ENCODE results near the gene SLC8A1.

The SLC8A1 gene

GRCh38 chr2:40220177-40220925, 231.5 kb downstream of the SLC8A1 start:
- no peak for DNase-seq

DNA sequence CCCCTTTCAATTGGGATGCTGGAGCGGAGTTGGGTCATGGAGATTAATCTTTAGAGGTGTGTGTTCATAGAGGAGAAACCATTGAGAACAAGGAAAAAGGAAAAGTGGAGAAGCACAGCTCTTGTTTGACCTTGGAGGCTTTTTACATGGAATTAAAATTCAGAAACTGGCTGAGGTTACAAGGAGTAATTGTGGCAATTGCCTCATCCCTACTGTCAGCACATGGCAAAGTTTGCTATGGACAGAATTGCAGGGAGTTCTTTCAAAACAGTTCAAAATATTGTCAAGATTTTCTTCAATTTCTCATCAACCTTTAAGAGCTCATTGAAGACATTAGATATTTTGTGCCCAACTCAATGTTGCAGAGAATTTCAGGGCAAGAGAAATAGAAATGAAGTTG, 232.7 kb downstream of the SLC8A1 start:
- no peak for DNase-seq

DNA sequence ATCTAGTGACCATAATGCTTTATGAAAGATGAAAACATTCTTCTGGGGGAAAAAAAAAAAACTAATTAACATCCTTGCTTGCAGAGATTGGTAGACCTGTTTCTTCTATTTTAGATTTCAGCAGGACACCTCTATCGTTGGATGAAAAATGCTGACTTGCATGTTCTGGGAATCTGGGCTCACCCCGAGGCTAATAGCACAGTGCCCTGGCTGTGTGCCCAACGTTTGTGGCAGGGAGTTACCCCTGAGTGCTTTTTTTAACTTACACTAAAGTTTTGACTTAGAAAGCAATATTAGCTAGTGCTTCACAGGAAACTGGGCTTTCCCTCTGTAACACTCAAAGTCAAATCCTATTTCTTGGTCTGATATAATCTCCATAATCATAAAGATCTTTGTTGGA, 233.2 kb downstream of the SLC8A1 start:
- no peak for DNase-seq

- DNase-seq, result no peak
Observed at GRCh38 chr2:40213619-40214018, 238.3 kb downstream of the SLC8A1 start.

DNA sequence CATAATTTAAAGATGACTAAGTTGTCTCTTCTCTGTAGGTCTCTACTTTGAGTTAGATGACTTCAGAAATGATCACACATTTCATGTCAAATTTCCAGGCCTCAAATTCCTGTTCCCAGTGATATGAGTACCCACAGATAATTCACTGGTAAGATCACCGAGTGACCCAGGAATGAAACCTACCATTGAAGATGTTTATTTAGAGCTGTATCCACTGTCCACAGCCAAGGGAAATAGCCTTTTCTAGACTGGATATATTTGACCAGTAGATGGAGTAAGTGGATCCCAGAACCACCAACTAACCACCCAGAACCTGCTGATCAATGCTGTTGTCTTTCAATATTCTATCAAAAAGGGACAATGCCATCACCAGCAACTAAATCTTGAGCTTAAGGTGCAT, 238.8 kb downstream of the SLC8A1 start:
- no peak for DNase-seq

DNA sequence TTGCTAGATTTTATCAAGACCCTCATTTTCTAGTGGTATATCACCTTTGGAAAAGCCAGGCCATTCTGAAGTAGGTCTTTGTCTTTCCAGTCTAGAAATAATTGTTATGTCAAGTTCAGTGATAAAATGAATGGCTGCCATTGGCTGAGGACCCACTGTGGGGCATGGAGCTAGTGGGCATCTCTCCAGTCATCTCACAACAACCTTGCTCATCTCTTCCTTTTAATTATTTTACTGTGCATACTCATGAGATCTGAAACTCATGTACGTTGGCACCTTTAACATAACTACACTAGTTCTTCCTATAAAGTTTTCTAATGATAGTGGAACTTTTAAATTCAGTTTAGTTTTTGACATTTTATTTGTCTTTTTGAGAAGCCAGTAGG, 240.9 kb downstream of the SLC8A1 start:
- no peak for DNase-seq

DNA sequence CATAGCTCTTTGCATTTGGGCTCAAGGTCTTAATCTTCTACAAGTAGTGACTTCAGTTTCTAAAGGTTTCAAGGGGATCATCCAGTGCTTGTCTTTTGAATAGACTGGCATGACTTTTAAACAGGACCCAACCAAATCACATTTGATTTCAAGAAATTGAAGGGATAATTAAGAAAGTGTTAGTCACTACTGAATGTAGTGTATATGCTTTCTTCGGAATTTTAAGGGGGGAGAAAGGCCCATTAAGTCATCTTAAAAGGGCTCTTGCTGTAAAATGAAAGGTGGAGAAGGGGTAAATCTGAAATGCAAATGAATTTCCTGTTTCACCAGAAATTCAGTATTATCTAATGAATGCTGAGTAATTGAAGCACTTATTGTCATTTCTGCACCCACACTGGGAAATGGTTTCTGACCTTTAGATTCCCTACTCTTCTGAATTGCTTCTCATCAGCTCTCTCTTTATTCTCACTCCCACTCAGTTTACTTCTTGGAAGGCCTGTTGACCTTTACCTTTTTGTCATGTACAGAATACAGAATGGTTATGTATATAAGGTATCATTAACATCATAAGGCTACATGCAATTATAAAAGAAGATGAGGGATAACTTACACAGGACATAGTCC, 241.4 kb downstream of the SLC8A1 start:
- DNase-seq, result no peak

DNA sequence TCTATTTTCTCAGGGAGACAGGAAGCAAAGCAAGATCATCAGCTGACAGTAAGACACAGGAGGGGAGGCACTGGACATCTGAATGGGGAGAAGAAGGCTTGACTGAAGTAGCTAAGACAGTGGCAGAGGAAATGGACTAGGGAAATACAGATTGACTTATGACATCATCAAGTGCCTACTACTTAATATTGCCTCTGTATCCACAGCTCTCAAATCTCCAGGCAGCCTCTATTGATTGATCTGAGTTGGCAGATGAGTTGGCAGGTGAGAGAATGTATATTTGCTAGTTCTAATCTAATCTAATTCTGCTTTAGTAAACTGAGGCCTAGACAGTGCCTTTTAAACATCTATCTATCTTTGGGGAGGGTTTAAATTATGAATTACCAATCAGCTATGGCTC, 242.1 kb downstream of the SLC8A1 start:
- DNase-seq, result no peak

- DNase-seq, result no peak
Observed at GRCh38 chr2:40208463-40208862, 243.4 kb downstream of the SLC8A1 start.

GRCh38 chr2:40204268-40204667, 247.6 kb downstream of the SLC8A1 start:
- DNase-seq, result no peak

DNA sequence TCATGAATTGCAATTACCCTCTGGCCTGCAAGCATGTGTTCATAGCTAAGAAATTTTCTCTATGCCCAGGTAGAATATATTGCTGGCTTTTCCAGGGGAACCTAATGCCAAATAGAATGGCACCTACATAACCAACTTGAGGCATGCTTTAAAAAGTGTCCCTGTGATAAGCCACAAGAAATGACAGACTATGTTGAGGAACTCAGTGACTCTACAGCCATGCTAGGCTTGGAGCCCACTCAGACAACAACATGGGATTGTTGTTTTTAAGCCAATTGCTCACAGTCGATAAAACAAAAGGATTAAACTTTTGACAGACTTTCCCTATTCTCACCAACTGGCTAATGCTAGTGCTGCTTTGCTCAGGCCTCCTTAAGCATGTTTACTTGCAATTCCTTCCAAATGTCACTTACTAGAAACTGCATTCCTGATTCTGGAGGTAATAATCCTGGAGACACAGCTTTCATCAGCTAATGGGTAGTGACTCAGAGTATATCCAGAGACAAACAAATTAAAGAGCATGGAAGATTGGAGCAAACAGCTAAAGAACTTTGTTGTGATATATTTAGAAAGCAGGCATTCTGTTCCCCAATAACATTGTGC, 249.0 kb downstream of the SLC8A1 start:
- DNase-seq, result no peak

GRCh38 chr2:40201425-40201824, 250.5 kb downstream of the SLC8A1 start:
- no peak for DNase-seq

DNA sequence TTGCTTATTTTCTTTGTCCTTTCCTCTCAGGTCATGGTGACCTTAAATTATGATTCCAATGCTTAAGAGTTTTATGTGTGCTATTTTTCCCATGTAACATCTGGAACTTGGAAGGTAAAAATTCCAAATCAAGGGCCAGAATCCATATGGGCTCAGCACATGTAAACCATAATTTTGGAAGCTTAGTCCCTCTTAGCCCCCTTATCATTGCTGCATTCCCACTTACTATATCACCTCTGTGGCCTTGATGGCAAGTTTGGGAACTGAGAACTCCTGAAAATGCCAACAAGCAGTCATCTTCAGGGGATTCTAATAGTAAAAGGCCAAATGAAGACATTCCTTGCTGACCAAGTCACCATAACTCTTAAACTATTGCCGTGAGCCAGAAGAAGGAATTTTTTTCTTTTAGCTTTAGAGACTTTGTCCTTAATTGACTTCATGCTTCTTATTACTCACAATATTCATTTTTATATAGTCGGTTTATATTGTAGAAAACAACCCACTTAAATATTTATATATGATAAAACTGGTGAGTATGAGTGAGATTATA, 251.4 kb downstream of the SLC8A1 start:
- no peak for DNase-seq

DNA sequence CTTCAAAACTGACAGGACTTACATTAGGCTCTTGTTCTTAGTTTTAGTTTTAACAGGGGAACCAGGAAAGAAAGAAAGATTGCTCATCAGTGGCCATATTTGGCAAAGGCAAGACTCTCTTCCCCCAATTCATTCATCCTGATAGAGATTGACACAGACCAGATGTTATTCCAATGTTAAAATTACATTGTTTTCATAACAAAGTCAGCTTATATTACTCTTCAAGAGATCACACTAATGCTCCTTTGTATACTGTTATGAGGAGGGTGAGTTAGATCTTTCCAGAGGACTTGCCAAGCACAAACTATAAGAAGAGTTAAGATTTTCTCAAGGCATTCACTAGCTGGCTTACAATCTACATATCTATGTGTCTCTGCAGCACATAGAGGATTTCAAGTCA, 252.1 kb downstream of the SLC8A1 start:
- DNase-seq, result no peak

DNA sequence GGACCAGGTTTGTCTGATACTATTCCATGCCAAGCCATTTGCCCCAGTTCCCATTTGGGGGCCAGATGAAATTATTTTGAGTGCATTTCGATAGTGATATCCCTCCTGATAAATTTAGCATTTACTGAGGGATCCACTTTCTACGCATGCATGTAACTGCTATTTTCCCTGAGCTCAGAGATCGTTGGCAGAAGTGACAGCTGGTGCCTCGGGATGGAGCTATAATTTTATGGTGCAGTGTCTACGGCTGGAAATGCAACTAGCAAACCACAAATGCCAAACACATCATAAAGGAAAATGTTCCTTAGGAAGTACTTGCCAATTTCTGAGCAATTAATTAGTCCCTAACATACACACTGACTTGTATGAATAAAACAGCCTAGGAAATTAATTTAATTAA, 254.8 kb downstream of the SLC8A1 start:
- DNase-seq, result no peak

DNA sequence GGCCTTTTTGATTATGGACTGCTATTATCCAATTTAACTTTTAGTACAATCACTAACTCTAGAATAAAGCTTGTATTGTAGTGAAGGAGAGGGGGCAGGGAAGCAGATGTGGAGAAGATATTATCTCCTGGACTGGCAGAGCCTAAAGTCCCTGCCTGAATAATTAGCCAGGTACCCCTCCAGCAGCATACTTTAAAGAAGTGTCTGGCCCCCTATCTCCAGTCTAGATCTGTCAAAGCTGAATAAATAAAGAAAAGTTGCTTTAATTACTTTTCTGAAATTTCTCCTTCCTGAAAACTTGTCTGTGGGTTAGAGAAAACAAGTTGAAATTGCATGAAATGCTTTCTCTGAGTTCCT, 258.2 kb downstream of the SLC8A1 start:
- no peak for DNase-seq

DNA sequence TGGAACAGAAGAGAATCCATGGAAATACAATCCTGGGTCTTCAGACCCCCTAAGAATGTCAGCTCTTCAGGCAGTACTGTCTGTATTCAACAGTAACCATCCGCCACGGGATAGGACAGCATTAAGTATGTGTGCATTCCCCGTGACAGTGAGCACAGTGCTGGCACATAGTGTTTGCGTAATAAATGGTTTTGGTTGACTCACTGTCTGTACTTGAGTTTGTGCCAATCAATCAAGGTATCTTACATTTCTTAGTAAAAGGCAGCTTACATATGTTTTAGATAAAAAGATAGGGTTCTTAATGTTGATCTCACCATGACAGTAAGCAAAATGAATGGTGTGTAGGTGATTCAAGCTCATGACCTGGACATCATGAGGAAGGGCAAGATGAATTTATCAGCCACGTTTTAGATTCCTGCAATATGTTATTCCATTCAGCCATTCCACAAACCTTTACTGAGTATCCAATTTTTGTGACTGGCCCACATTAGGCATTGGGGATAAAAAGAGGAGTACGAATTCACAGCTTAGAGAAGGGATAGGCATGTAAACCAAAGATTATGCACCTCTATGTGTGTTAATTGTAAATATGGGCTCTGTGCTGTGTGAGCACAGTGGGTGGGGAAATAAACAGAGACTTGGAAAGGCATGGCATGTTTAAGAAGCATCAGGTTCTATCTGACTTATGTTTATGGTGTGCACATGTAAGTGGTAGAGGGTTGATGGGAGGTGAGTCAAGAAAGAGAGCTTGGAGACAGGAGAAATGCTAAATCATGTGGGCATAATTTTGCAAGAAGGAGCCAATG, 258.8 kb downstream of the SLC8A1 start:
- no peak for DNase-seq

GRCh38 chr2:40190457-40190856, 261.4 kb downstream of the SLC8A1 start:
- no peak for DNase-seq

DNA sequence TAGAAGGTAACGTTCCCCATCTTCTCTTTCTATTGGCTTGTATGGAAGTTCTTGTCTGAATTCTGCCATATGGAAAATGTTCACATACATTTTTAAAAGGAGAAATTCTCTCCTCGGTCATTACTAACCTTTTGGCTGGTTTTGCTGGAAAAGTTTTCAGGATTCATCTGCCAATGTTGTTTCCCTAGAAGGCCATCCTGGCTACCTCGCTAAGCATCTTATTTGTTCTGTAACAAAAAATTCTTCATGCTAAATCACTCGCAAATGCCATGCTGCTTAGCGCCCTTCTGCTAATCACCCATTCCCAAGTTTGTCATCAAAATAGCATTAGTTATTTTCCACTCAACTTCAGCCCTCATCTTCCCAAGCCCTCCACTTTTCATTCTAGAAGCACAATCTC, 262.0 kb downstream of the SLC8A1 start:
- no peak for DNase-seq

GRCh38 chr2:40187054-40187453, 264.8 kb downstream of the SLC8A1 start:
- DNase-seq, result no peak

DNA sequence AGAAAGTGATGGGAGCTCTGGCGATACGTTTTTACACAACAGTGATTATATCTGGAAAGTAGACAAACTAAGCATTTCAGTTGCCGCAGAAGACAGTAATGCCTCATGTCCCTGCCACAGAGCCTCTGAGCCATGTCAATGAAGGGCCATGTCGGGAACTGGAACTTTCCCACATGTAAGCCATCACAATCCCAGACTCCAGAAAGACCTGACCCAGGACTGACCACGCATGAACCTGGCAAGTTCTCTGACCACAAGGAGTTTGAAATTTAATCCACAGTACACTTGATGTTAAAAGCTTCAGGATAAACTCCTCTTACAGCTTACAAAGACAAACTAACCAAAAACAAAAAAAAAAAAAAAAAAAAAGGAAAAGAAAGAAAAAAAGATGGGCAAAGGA, 267.3 kb downstream of the SLC8A1 start:
- no peak for DNase-seq

- DNase-seq, result no peak
Observed at GRCh38 chr2:40181855-40182254, 270.0 kb downstream of the SLC8A1 start.

GRCh38 chr2:40179801-40180200, 272.1 kb downstream of the SLC8A1 start:
- DNase-seq, result no peak

Measured in CD4-positive, alpha-beta T cell treated with Interferon gamma for 1 hour (primary cell).